Measurements from ENCODE around the gene ATP2B3. TPM values are rescaled to one million over a fixed set of nuclear protein-coding genes. Genes with fewer than 3 reads are reported as not detected.

The ATP2B3 gene
- total RNA-seq, 2 donors from 2014 or later, result 0.85 TPM; not detected in 1

- intact Hi-C loops (cut with DNase I), result no loop called here
- 64% methylated on average over 5 of the region's 7 CpGs for WGBS
- no peak overlapping the region for H3K4me3 ChIP-seq
- no peaks in the 10 kb centered on the region for H3K9me3 ChIP-seq
- H3K27ac ChIP-seq, result no peak overlapping the region
- H3K36me3 ChIP-seq, result no peaks in the 10 kb centered on the region
- DNase-seq (ENCODE audit: low spot score), result no peak
- no peaks in the 10 kb centered on the region for H3K27me3 ChIP-seq (replicated peaks; ENCODE audit: insufficient read depth)
- no peaks in the 10 kb centered on the region for H3K4me1 ChIP-seq (replicated peaks)
- TF ChIP-seq POLR2A (IDR thresholded peaks at IDR 0.05), result no peak
- no peak for TF ChIP-seq POLR2AphosphoS5 (IDR thresholded peaks at IDR 0.05)
- no peak for TF ChIP-seq CTCF (IDR thresholded peaks at IDR 0.05)
Measured at GRCh38 chrX:153520287-153520917, 3.0 kb downstream of the ATP2B3 start.

GRCh38 chrX:153521034-153521433 lies 3.6 kb downstream of the ATP2B3 start:
- Histone ChIP-seq H3K9me3 (no peaks in the 10 kb centered on the region), H3K27ac (no peak overlapping the region), H3K36me3 (no peaks in the 10 kb centered on the region), H3K4me1 (replicated peaks) (no peaks in the 10 kb centered on the region), H3K4me3 (no peak overlapping the region), H3K27me3 (replicated peaks; ENCODE audit: insufficient read depth) (no peaks in the 10 kb centered on the region)
- intact Hi-C loops (cut with DNase I), result no loop called here
- TF ChIP-seq POLR2AphosphoS5 (IDR thresholded peaks at IDR 0.05) (no peak), CTCF (IDR thresholded peaks at IDR 0.05) (no peak), POLR2A (IDR thresholded peaks at IDR 0.05) (no peak)
- peak; percentile 6 for DNase-seq (ENCODE audit: low spot score)
- 20% methylated on average over 6 of the region's 9 CpGs for WGBS

- DNase-seq (ENCODE audit: low spot score), result no peak
- no peak for TF ChIP-seq CTCF (IDR thresholded peaks at IDR 0.05)
- no peak for TF ChIP-seq POLR2AphosphoS5 (IDR thresholded peaks at IDR 0.05)
- TF ChIP-seq POLR2A (IDR thresholded peaks at IDR 0.05), result no peak
- Histone ChIP-seq H3K4me3 (no peak overlapping the region), H3K4me1 (replicated peaks) (no peaks in the 10 kb centered on the region), H3K9me3 (no peaks in the 10 kb centered on the region), H3K36me3 (no peaks in the 10 kb centered on the region), H3K27ac (no peak overlapping the region), H3K27me3 (replicated peaks; ENCODE audit: insufficient read depth) (no peaks in the 10 kb centered on the region)
- intact Hi-C loops (cut with DNase I), result no loop called here
- 63% methylated on average over 5 of the region's 12 CpGs for WGBS
Measured at GRCh38 chrX:153522259-153522658, 4.8 kb downstream of the ATP2B3 start.

- intact Hi-C loops (cut with DNase I), result no loop called here
- no peak for TF ChIP-seq CTCF (IDR thresholded peaks at IDR 0.05)
- TF ChIP-seq POLR2AphosphoS5 (IDR thresholded peaks at IDR 0.05), result no peak
- no peak for TF ChIP-seq POLR2A (IDR thresholded peaks at IDR 0.05)
- Histone ChIP-seq H3K4me3 (no peak overlapping the region), H3K27me3 (replicated peaks; ENCODE audit: insufficient read depth) (no peaks in the 10 kb centered on the region), H3K36me3 (no peaks in the 10 kb centered on the region), H3K4me1 (replicated peaks) (no peaks in the 10 kb centered on the region), H3K27ac (no peak overlapping the region), H3K9me3 (no peaks in the 10 kb centered on the region)
- DNase-seq (ENCODE audit: low spot score), result no peak
- 82% methylated on average over 7 of the region's 7 CpGs for WGBS
Measured at GRCh38 chrX:153523269-153523668, 5.8 kb downstream of the ATP2B3 start.

GRCh38 chrX:153524234-153524633 lies 6.8 kb downstream of the ATP2B3 start:
- H3K36me3 ChIP-seq, result no peaks in the 10 kb centered on the region
- intact Hi-C loops (cut with DNase I), result no loop called here
- 100% methylated on average over 2 of the region's 3 CpGs for WGBS
- H3K27me3 ChIP-seq (replicated peaks; ENCODE audit: insufficient read depth), result no peaks in the 10 kb centered on the region
- no peak for DNase-seq (ENCODE audit: low spot score)
- H3K4me1 ChIP-seq (replicated peaks), result no peaks in the 10 kb centered on the region
- no peak overlapping the region for H3K27ac ChIP-seq
- no peaks in the 10 kb centered on the region for H3K9me3 ChIP-seq
- no peak for TF ChIP-seq POLR2A (IDR thresholded peaks at IDR 0.05)
- H3K4me3 ChIP-seq, result no peak overlapping the region
